ENCODE results near the gene LGALS3.

DNA sequence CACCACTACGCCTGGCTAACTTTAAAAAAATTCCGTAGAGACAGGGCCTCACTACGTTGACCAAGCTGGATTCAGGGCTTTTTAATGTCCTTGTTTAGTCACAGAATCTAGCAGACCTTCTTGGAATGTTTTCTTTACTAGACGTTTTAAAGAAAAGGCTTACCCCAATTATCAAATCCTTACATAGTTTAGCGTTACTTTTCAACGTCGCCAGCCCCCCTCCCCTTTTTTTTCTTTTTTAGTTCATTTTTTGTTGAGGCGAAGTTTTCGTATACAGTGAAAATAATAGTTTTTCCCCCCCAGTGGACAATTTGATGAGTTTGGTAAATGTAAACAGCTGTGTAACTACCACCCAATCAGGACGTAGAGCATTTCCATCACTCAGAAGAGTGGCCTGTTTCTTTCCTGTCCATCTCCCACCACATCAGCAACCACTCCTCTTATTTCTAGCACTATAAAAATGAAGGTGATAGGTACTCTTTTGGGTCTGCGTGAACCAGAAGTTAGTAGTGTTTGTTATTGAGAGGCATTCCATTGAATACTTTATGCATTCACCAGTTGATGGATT lies 63.1 kb downstream of the LGALS3 start:
- TF ChIP-seq EP300 (IDR thresholded peaks at IDR 0.05) (no peak), POLR2A (IDR thresholded peaks at IDR 0.05) (no peak), POLR2AphosphoS5 (IDR thresholded peaks at IDR 0.05) (no peak)
- TF ChIP-seq, protein P1, sequence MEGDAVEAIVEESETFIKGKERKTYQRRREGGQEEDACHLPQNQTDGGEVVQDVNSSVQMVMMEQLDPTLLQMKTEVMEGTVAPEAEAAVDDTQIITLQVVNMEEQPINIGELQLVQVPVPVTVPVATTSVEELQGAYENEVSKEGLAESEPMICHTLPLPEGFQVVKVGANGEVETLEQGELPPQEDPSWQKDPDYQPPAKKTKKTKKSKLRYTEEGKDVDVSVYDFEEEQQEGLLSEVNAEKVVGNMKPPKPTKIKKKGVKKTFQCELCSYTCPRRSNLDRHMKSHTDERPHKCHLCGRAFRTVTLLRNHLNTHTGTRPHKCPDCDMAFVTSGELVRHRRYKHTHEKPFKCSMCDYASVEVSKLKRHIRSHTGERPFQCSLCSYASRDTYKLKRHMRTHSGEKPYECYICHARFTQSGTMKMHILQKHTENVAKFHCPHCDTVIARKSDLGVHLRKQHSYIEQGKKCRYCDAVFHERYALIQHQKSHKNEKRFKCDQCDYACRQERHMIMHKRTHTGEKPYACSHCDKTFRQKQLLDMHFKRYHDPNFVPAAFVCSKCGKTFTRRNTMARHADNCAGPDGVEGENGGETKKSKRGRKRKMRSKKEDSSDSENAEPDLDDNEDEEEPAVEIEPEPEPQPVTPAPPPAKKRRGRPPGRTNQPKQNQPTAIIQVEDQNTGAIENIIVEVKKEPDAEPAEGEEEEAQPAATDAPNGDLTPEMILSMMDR (IDR thresholded peaks at IDR 0.05): no peak
